22Rv1 (cell line): ENCODE results near the gene TMEM62.
A peak's percentile ranks its signal among the peaks of the same experiment; 100 is the strongest.
"Not testable (repeated sequence)": the region's sequence is repeated elsewhere in the genome, so short reads cannot be mapped to it uniquely, and the experiment has no call there.

Experiments
- H3K27ac ChIP-seq: fragments of 450-650 bp; 2 replicates; pipeline ENCODE4 v1.5.1; 2017
- CTCF ChIP-seq: fragments of 450-650 bp; IDR thresholded peaks from 2 replicates; pipeline ENCODE4 v1.5.1; 2017; ENCODE audit warnings: mild to moderate bottlenecking
- ZFX ChIP-seq: fragments of 450-650 bp; IDR thresholded peaks from 2 replicates; pipeline ENCODE4 v1.6.1; 2017; ENCODE audit warnings: antibody characterized with exemption, borderline replicate concordance

Gene TMEM62

GRCh38 chr15:43193710-43194109 is 60.3 kb downstream of the TMEM62 start:
- no peak overlapping the region for H3K27ac ChIP-seq
- no peak for TF ChIP-seq ZFX
- TF ChIP-seq CTCF: no peak

GRCh38 chr15:43194795-43195194 is 61.4 kb downstream of the TMEM62 start:
- H3K27ac ChIP-seq: no peak overlapping the region
- no peak for TF ChIP-seq CTCF
- TF ChIP-seq ZFX: no peak

GRCh38 chr15:43196760-43197548 is 63.6 kb downstream of the TMEM62 start:
- TF ChIP-seq ZFX (no peak), CTCF (no peak)
- H3K27ac ChIP-seq: no peak overlapping the region

GRCh38 chr15:43197773-43198172 is 64.4 kb downstream of the TMEM62 start:
- H3K27ac ChIP-seq: not testable (repeated sequence)

- not testable (repeated sequence) for H3K27ac ChIP-seq
These were observed 65.2 kb downstream of the TMEM62 start for GRCh38 chr15:43198556-43198955.

GRCh38 chr15:43198992-43199391 is 65.6 kb downstream of the TMEM62 start:
- H3K27ac ChIP-seq: no peak overlapping the region
- TF ChIP-seq CTCF (no peak), ZFX (no peak)

GRCh38 chr15:43199945-43200488 is 66.6 kb downstream of the TMEM62 start:
- H3K27ac ChIP-seq: no peak overlapping the region
- no peak for TF ChIP-seq CTCF
- no peak for TF ChIP-seq ZFX

GRCh38 chr15:43204016-43204901 is 70.9 kb downstream of the TMEM62 start:
- H3K27ac ChIP-seq: no peak overlapping the region
- TF ChIP-seq ZFX: no peak
- peak; percentile 82 for TF ChIP-seq CTCF
